Natural killer cell (primary cell): ENCODE results near the gene SYNPO2L. TPM values are rescaled to one million over a fixed set of nuclear protein-coding genes. Genes with fewer than 3 reads are reported as not detected.
"Not testable (repeated sequence)": the region's sequence is repeated elsewhere in the genome, so short reads cannot be mapped to it uniquely, and the experiment has no call there.

Source experiments
- ATAC-seq, 3 donors: fragments of 150-1000 bp in 2 of 3; fragments of 200-7000 bp in 1 of 3; cut with Tn5 transposase; 1 replicate in 1 of 3; 2 replicates in 2 of 3; pipeline ENCODE4 v1.10.0; 2021; ENCODE audit warnings: mild to moderate bottlenecking in 2 of 3, moderate library complexity in 2 of 3
- DNase-seq, 2 donors: peaks; one replicate each; pipeline versions ENCODE4 v3.0.0 to v3.0.0-alpha.2; 2013 to 2021; ENCODE audit warnings: mixed read lengths in 1 of 2
- H3K27ac ChIP-seq: one replicate; pipeline ENCODE4 v1.5.1; 2013; ENCODE audit warnings: mild to moderate bottlenecking, low read length
- H3K27me3 ChIP-seq: one replicate; pipeline ENCODE4 v1.6.1; 2013; ENCODE audit warnings: low read length; ENCODE audit not compliant: control insufficient read depth, insufficient read depth
- H3K36me3 ChIP-seq: one replicate; pipeline ENCODE4 v1.6.1; 2013; ENCODE audit warnings: low read length; ENCODE audit not compliant: control insufficient read depth, insufficient read depth
- H3K4me1 ChIP-seq: one replicate; pipeline ENCODE4 v1.6.1; 2013; ENCODE audit warnings: low read length; ENCODE audit not compliant: control insufficient read depth, insufficient read depth
- H3K4me3 ChIP-seq: one replicate; pipeline ENCODE4 v1.5.1; 2013; ENCODE audit warnings: low read length
- H3K9me3 ChIP-seq: one replicate; pipeline ENCODE4 v1.6.1; 2013; ENCODE audit warnings: low read length; ENCODE audit not compliant: control insufficient read depth, insufficient read depth
- H3K27ac Mint-ChIP-seq, 2 donors: one replicate each; pipeline ENCODE4 v1.8.0; 2022; ENCODE audit warnings: mild to moderate bottlenecking in 2 of 2, mixed read lengths in 2 of 2, moderate library complexity in 1 of 2
- H3K27me3 Mint-ChIP-seq, 2 donors: one replicate each; pipeline ENCODE4 v1.8.0; 2022; ENCODE audit warnings: low read depth in 2 of 2, mixed read lengths in 2 of 2
- H3K36me3 Mint-ChIP-seq: one replicate; pipeline ENCODE4 v1.8.0; 2022; ENCODE audit warnings: mixed read lengths
- H3K4me1 Mint-ChIP-seq, 2 donors: one replicate each; pipeline ENCODE4 v1.8.0; 2022; ENCODE audit warnings: mixed read lengths in 2 of 2
- H3K4me3 Mint-ChIP-seq: one replicate; pipeline ENCODE4 v1.8.0; 2022; ENCODE audit warnings: mild to moderate bottlenecking, moderate library complexity, mixed read lengths
- H3K9me3 Mint-ChIP-seq, 2 donors: one replicate each; pipeline ENCODE4 v1.8.0; 2022; ENCODE audit warnings: mixed read lengths in 2 of 2
- CTCF ChIP-seq: fragments of 200-600 bp; IDR thresholded peaks from one replicate; pipeline ENCODE4 v1.8.0; 2022; ENCODE audit warnings: antibody characterized with exemption
- WGBS: methylation state at CpG from one replicate; pipeline ENCODE4 v1.1.7; 2013; ENCODE audit warnings: missing lambda C conversion rate; ENCODE audit not compliant: insufficient coverage; 5-methylcytosine and 5-hydroxymethylcytosine counted together
- intact Hi-C: fragments of 100-400 bp; cut with micrococcal nuclease; formaldehyde crosslinking; loops from one replicate; pipeline ENCODE4 v1.14.2; 2022
- total RNA-seq, 4 donors: library from RNA; stranded (reverse); fragments of 120-200 nt in 1 of 4; gene quantifications; one replicate each; pipeline versions ENCODE4 v1.2.3 to v1.2.4, GENCODE V29; 2013 to 2022

SYNPO2L gene
- total RNA-seq, 3 donors from 2014 or later (not counting 1 experiment from before 2014, with no cell fraction given), result not detected

- H3K27me3 ChIP-seq, result no peaks in the 10 kb centered on the region
- H3K4me1 ChIP-seq, result peaks cover 7% of the 10 kb centered on the region
- no peak overlapping the region for H3K4me3 ChIP-seq
- Mint-ChIP-seq H3K4me1 (peaks cover 9 to 22% of the 10 kb centered on the region in 2 donors), H3K36me3 (no peaks in the 10 kb centered on the region), H3K27me3 (no peaks in the 10 kb centered on the region), H3K9me3 (no peaks in the 10 kb centered on the region), H3K4me3 (no peak overlapping the region), H3K27ac (no peak overlapping the region)
- no peak overlapping the region for H3K27ac ChIP-seq
- H3K36me3 ChIP-seq, result no peaks in the 10 kb centered on the region
- no peak for DNase-seq
- no peaks in the 10 kb centered on the region for H3K9me3 ChIP-seq
- WGBS, result 93% methylated on average over 4 of the region's 4 CpGs
- TF ChIP-seq CTCF, result no peak
- intact Hi-C loops, result no loop called here
- ATAC-seq, result no peak
Measured at GRCh38 chr10:73623056-73623455, 32.8 kb downstream of the SYNPO2L start.

GRCh38 chr10:73620974-73621373 is 34.9 kb downstream of the SYNPO2L start:
- not testable (repeated sequence) for H3K27ac Mint-ChIP-seq, H3K27me3 Mint-ChIP-seq, H3K27me3 ChIP-seq, H3K4me3 ChIP-seq, H3K36me3 ChIP-seq, H3K4me1 Mint-ChIP-seq, H3K4me3 Mint-ChIP-seq, ATAC-seq, H3K4me1 ChIP-seq, H3K9me3 Mint-ChIP-seq, H3K36me3 Mint-ChIP-seq, H3K9me3 ChIP-seq, H3K27ac ChIP-seq, DNase-seq
- 96% methylated on average over 10 of the region's 12 CpGs for WGBS
- intact Hi-C loops, result loop anchor here (1.0 kb wide), 1 partner anchor 8 kb away; no protein-coding TSS in a partner anchor

GRCh38 chr10:73617143-73617542 is 38.7 kb downstream of the SYNPO2L start:
- intact Hi-C loops, H3K27me3 Mint-ChIP-seq: not testable (repeated sequence)

GRCh38 chr10:73614720-73615119 is 41.1 kb downstream of the SYNPO2L start:
- ATAC-seq (no peak), DNase-seq (no peak)
- H3K4me1 ChIP-seq, result no peaks in the 10 kb centered on the region
- intact Hi-C loops, result no loop called here
- no peaks in the 10 kb centered on the region for H3K4me1 Mint-ChIP-seq
- H3K27ac Mint-ChIP-seq, result no peak overlapping the region
- no peak overlapping the region for H3K4me3 ChIP-seq
- H3K36me3 ChIP-seq, result no peaks in the 10 kb centered on the region
- H3K9me3 ChIP-seq, result no peaks in the 10 kb centered on the region
- no peaks in the 10 kb centered on the region for H3K36me3 Mint-ChIP-seq
- no peak overlapping the region for H3K4me3 Mint-ChIP-seq
- 94% methylated on average over 3 of the region's 3 CpGs for WGBS
- TF ChIP-seq CTCF, result no peak
- H3K27ac ChIP-seq, result no peak overlapping the region
- H3K27me3 Mint-ChIP-seq, result no peaks in the 10 kb centered on the region
- no peaks in the 10 kb centered on the region for H3K9me3 Mint-ChIP-seq
- no peaks in the 10 kb centered on the region for H3K27me3 ChIP-seq

More at GRCh38 chr10:73617143-73617542, 38.7 kb downstream of the SYNPO2L start:
- ATAC-seq, H3K4me3 Mint-ChIP-seq, H3K36me3 ChIP-seq, H3K4me1 ChIP-seq, H3K4me3 ChIP-seq, H3K27ac ChIP-seq, H3K27me3 ChIP-seq, H3K9me3 Mint-ChIP-seq, H3K9me3 ChIP-seq, DNase-seq, H3K27ac Mint-ChIP-seq, H3K36me3 Mint-ChIP-seq, H3K4me1 Mint-ChIP-seq: not testable (repeated sequence)
- 98% methylated on average over 8 of the region's 8 CpGs for WGBS
